Kidney glomerular epithelial cell (primary cell): ENCODE data around the gene SLC22A12.
"Not testable (repeated sequence)": the region's sequence is repeated elsewhere in the genome, so short reads cannot be mapped to it uniquely, and the experiment has no call there.

Experiments used
- DNase-seq: peaks from one replicate; lab custom pipeline; 2025; lab: John Stamatoyannopoulos, UW

Gene SLC22A12

DNA sequence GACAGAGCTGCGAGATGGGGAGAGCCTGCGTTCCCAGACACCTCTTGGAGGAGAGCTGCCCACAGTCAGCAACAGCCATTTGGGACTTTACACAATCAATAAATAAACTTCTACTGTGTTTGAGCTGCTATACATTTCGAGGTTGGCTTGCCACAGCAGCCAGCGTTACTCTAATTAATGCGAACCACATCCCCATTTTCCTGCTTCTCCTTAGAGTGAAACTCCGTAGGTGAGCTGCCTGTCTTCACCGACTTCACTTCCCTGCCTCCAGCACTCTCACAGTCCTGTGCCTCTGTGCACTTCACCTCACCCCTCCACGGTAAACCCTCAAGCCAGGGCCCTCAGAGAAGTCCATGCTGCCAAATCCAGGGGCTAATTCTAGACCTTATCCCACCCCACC is 5.9 kb upstream of the SLC22A12 start:
- DNase-seq: no peak

DNA sequence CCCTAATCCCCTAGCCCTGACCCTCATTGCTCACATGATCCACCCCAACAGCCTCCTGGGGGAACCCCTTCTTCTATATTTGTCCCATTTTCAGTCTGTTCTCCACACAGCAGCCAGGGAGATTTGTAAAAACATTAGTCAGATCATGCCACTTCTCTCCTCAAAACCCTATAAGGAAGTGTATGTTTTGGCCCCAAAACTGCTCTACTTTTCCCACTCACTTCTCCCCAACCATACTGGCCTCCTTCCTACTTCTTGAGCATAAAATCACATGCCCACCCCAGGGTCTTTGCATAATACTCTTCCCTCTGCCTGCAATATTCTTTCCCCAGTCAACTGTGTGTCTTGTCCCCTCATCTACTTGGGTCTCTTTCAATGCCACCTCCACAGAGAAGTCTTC is 4.7 kb upstream of the SLC22A12 start:
- no peak for DNase-seq

DNA sequence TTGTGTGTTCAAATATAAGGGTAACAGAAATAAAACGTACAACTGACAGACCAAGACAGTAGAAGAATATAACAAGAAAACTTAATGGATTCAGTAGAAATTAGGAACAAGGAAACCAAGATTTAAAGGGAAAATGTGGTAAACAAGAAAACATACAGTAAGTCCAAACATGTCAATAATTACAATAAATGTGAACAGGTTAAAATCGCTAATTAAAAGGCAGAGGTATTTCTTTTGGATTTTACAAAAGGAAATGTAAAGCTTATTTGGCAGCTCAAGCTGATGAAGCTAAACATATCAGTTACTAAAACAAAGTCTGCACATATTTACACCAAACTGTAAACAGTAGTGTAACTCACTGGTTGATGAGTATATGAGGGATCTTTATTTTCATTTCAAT is 2.3 kb upstream of the SLC22A12 start:
- DNase-seq: no peak

DNA sequence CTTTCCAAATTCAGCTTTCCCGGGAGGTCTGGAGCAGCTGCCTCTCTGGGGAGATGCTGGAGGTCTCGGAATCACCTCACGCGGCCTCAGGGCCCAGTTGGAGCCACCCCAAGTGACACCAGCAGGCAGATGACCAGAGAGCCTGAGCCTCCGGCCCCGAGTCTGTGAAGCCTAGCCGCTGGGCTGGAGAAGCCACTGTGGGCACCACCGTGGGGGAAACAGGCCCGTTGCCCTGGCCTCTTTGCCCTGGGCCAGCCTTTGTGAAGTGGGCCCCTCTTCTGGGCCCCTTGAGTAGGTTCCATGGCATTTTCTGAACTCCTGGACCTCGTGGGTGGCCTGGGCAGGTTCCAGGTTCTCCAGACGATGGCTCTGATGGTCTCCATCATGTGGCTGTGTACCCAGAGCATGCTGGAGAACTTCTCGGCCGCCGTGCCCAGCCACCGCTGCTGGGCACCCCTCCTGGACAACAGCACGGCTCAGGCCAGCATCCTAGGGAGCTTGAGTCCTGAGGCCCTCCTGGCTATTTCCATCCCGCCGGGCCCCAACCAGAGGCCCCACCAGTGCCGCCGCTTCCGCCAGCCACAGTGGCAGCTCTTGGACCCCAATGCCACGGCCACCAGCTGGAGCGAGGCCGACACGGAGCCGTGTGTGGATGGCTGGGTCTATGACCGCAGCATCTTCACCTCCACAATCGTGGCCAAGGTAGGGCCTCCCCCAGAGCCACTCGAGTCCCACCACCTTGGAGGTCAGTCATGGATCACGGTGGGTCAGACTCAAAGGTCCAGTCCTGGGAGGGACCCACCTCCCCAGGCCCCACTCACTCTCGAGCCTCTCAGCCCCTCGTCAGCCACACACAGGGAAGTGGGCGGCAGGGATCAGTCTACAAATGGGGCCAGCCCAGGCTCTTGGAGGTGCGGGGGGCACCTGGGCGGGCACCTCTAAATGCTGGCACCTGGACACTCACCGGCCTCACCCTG is 525 bp downstream of the SLC22A12 start:
- DNase-seq: no peak

DNA sequence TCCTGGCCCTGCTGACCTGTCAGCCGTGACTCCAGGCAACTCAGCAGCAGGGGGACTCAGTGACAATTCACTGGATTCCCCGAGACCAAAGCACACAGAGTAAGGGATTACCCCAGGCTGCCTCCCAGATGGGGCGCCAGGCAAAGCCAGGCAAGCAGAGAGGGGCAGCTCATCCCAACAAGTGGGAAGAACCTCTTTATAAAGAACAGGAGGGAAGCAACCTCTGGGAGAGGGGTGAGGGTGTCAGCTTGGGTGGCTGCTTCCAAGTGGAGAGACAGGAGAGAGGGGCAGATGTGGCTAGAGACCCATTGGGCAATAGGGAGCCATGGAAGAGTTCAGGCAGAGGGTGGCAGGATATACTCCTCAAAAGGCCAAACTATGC is 1.2 kb downstream of the SLC22A12 start:
- DNase-seq: no peak

DNA sequence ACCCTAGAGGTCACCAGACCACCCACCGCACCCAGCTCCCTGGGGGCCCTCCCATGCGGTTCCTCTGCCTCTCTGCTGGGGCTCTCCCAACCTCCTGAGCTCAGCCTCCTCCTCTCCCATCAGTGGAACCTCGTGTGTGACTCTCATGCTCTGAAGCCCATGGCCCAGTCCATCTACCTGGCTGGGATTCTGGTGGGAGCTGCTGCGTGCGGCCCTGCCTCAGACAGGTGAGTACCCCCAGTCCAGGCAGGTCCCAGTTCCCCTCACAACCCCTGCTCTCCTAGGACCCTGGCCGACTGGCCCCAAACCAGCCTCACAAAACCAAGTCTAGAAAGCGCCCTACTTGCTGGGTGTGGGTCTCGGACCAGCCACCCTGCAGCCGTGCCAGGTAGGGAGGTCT is 1.6 kb downstream of the SLC22A12 start:
- DNase-seq: no peak

DNA sequence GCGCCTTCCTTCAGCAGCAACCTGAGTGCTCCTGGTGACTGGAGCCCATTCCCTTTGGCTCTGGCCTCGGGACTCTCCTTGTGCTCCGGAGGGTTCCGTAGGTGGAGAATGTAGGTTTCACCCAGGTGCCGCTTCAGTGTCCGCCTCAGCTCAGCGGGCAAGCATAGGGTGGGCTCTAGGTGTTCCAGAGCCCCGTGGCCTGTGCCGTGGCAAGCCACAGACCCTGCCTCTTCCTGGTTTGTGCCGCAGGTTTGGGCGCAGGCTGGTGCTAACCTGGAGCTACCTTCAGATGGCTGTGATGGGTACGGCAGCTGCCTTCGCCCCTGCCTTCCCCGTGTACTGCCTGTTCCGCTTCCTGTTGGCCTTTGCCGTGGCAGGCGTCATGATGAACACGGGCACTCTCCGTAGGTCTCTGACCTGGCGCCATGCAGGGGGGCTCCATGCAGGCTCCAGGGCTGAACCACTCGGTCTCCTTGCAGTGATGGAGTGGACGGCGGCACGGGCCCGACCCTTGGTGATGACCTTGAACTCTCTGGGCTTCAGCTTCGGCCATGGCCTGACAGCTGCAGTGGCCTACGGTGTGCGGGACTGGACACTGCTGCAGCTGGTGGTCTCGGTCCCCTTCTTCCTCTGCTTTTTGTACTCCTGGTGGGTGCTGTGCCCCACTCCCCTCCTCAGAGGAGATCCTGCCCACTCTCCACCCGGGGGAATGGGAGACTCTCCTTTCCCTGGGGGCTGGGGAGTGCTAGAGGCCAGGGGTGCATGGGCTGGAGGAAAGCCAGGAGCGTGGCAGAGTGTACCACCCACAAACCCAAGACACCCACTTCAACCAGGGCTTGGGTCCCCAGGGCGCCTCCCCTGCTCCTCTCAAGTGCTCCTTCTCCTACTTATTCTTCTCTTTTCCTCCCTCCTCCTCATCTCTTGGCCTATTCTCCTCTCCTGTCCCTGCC is 2.4 kb downstream of the SLC22A12 start:
- no peak for DNase-seq

DNA sequence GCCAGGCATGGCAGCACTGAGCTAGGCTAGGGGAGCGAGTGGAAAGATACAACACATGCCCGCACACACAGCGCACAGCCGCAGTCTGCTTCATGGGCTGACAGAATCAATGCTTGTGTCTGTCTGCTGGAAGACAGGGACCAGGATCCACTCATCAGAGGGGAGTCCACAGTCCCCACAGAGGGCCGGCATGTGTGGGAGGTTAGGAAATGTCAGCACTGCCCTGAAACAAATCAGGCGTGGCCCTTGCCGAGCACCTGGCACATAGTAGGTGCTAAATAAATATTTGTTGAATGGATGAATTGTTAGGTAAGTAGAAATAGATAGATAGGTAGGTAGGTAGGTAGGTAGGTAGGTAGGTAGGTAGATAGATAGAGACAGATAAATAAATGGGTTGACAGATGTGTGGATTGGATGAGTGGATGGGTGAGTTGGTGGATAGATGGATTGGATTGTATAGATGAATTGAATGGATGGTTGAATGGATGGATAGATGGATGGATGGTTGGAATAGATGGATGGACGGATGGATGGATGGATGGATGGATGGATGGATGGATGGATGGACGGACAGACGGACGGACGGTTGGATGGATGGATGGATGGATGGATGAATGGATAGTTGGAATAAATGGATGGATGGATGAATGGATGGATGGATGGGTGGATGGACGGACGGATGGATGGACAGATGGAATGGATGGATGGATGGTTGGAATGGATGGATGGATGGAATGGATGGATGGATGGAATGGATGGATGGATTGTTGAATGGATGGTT is 3.3 kb downstream of the SLC22A12 start:
- no peak for DNase-seq

DNA sequence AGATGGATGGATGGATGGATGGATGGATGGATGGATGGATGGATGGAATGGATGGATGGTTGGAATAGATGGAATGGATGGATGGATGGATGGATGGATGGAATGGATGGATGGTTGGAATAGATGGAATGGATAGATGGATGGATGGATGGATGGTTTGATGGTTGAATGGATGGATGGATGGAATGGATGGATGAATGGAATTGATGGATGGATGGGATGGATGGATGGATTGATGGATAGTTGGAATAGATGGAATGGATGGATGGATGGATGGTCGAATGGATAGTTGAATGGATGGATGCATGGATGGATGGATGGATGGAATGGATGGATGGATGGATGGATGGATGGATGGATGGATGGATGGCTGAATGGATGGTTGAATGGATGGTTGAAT is 4.9 kb downstream of the SLC22A12 start:
- not testable (repeated sequence) for DNase-seq

DNA sequence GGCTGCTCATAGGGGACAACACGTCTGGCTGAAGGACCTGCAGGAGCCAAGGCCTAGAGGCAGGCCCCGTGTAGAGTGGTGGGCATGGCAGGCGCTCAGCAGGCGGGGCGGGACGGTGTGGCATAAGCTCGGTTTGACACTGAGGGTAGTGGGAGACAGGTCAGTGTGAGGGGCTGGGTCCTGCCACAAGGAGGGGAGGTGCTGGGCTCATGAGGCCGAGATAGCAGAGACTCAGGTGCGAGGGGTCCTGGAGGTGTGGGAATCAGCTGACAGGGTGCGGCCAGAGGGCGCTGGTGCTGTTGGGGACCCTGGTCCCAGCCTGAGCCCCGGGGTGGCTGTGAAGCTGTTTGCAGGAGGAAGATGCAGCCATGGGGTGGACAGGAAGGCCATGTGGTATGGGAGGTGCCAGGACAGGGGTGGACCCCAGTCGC is 6.7 kb downstream of the SLC22A12 start:
- no peak for DNase-seq

DNA sequence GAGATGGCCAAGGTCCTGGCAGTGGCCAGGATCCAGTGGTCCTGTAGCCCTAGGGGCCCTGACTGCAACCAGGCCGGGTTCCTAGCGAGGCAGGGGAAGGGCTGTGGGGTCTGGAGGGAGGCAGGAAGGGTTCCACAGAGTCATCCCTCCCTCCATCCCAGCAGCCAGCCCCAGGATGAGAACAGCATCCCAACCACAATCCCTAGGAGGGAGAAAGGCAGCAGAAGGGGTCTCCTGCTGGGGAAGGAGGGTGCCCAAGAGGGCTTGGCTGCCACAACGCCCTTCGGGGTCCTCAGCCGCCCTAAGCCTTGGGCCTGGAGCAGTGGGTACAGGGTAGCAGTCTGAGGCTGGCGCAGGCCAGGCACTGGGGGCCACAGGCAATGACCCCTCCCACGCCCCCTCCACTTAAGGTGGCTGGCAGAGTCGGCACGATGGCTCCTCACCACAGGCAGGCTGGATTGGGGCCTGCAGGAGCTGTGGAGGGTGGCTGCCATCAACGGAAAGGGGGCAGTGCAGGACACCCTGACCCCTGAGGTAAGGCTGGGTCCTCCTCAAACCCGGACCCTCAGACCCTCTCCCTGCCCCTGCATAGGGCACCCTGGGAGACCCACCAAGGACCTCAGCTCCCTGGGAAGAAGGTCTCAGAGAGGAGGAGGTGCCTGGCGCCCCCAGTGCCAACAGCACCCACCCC is 7.2 kb downstream of the SLC22A12 start:
- DNase-seq: no peak

DNA sequence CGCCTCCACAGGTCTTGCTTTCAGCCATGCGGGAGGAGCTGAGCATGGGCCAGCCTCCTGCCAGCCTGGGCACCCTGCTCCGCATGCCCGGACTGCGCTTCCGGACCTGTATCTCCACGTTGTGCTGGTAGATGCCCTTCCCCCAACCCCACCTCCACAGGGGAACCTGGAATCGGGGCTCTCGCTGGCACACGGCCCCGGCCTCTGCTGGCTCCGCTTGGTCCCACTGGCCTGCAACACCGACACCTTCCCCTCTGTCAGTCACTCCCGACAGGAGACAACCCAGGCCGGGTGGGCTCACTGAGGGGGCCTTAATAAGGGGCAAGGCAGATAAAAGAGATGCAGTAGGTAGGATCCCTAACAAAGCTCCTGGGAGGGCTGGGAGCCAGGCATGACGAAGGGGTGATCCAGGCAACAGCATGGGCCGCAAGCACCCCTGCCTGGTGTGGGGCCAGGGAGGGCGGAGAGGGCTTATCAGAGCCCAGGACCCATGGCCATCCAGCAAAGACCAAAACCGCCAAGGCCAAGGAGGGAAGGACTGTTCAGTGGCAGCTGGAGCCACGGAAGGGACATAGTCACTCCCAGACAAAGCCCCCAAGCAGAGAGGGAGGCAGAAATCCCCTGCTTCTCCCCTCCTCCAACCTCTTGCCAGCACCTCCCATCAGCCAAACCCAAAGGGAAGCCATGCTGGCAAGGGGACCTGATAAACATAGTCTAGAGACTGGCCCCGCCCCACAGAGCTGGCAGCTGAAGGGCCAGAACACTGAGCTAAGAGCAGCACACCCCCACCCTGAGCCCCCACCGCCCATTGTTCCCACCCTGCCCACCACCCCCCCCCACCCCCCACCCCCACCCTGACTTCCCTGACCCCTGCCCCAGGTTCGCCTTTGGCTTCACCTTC is 8.0 kb downstream of the SLC22A12 start:
- DNase-seq: no peak

DNA sequence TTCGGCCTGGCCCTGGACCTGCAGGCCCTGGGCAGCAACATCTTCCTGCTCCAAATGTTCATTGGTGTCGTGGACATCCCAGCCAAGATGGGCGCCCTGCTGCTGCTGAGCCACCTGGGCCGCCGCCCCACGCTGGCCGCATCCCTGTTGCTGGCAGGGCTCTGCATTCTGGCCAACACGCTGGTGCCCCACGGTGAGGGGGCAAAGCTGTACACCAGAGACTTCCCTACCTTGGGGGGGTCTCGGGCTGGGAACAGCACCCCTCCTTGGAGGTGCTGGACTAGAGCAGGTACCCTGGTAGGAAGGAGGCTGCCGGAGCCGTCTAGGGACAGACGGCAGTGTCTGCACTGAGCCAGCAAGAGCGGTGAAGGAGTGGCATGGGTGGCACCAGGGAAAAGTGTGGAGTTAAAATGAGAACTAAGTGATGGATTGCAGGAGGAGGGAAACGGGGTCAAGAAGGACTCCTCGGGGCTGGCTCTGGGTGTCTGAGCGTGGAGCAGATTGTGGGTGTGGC is 8.7 kb downstream of the SLC22A12 start:
- DNase-seq: no peak

DNA sequence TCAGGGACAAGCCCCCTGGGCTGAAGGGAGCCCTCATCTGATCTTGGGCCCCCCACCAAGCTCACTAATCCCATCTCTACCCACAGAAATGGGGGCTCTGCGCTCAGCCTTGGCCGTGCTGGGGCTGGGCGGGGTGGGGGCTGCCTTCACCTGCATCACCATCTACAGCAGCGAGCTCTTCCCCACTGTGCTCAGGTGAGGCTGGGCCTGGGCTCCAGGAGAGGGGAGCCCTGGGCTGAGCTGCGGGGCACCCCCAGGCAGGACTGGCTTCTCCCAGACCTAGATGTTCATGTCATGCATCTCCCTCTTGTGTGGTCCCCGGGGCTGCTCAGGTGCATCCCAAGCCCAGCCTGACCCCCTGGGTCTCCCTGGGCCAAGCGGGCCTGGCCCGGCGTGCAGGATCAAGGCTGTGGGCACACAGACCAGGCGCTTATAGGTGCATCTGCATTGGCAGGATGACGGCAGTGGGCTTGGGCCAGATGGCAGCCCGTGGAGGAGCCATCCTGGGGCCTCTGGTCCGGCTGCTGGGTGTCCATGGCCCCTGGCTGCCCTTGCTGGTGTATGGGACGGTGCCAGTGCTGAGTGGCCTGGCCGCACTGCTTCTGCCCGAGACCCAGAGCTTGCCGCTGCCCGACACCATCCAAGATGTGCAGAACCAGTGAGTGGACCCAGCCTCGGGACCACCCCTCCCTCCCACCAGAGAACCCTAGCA is 9.4 kb downstream of the SLC22A12 start:
- DNase-seq: no peak

DNA sequence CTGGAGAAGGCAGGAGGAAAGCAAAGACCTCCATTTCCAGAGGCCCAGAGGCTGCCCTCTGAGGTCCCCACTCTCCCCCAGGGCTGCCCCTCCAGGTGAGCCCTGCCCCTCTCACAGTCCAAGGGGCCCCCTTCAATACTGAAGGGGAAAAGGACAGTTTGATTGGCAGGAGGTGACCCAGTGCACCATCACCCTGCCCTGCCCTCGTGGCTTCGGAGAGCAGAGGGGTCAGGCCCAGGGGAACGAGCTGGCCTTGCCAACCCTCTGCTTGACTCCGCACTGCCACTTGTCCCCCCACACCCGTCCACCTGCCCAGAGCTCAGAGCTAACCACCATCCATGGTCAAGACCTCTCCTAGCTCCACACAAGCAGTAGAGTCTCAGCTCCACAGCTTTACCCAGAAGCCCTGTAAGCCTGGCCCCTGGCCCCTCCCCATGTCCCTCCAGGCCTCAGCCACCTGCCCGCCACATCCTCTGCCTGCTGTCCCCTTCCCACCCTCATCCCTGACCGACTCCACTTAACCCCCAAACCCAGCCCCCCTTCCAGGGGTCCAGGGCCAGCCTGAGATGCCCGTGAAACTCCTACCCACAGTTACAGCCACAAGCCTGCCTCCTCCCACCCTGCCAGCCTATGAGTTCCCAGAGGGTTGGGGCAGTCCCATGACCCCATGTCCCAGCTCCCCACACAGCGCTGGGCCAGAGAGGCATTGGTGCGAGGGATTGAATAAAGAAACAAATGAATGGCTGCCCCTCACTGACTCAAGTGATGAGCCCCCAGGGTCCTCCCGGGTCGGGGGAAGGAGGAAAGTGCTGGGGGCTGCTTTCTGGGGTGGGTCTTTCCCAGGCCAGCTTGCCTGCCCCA is 10.8 kb downstream of the SLC22A12 start:
- DNase-seq: no peak

DNA sequence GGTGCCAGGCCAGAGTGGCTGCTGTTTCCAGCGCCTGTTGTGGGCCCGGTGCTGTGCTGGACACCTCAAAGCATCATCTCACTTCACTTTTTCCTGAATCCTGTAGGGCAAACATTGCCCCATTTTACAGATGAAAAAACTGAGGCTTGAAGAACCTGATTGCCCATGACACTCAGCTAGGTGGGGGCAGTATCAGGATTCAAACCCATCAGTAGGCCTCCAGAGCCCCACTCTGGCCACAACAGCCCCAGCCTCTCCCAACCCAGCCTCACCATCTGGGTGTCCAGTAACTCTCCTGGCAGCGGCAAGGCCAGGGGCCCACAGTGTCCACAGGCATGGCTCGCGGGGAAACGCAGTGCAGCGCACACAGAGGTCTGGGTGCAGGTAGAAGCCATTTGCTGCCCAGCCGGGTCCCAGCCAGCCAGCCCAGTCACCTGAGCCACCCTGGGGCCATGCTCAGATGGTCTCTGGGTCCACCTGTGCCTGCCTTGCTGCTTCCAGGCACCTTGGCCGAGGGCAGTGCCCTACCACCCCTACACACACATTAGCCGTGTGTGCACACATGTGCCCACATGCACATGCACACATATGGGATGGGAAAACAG is 11.5 kb downstream of the SLC22A12 start:
- no peak for DNase-seq

DNA sequence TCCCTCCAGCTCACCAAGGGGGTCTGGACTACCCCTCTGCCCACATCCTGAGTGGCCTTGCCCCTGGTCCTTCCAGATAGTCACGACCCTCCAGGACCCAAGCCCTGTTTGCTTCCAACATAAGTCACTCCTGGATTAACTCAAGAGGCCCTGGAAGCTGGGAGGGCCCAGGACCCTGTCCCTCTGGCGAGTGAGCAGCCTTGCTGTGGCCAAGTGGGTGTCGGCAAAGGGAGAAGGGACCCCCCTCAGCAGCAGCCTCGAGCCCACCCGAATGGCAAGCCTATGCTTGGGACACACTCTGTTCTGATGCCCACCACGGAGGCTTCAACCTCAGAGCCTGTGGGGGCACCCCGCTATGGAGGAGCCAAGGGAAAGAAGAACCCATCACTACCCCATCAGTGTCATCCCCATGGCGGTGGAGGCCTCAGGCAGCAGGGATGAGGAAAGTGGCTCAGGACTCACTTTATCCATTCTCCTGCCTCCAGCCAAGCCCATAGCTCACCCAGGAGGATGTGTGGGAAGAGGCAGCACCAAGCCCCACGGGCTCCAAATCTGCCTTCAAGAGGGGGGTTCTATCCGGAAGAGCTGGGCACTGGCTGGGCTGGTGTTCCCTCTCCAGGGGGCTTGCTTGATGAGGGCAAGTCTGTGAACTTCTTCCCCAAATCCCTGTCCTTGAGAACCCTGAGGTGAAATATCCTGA is 12.5 kb downstream of the SLC22A12 start:
- no peak for DNase-seq
